ENCODE measurements around the gene ZNF100.
A peak's percentile ranks its signal among the peaks of the same experiment; 100 is the strongest.
"Not testable (repeated sequence)": the region's sequence is repeated elsewhere in the genome, so short reads cannot be mapped to it uniquely, and the experiment has no call there.

Gene ZNF100

DNA sequence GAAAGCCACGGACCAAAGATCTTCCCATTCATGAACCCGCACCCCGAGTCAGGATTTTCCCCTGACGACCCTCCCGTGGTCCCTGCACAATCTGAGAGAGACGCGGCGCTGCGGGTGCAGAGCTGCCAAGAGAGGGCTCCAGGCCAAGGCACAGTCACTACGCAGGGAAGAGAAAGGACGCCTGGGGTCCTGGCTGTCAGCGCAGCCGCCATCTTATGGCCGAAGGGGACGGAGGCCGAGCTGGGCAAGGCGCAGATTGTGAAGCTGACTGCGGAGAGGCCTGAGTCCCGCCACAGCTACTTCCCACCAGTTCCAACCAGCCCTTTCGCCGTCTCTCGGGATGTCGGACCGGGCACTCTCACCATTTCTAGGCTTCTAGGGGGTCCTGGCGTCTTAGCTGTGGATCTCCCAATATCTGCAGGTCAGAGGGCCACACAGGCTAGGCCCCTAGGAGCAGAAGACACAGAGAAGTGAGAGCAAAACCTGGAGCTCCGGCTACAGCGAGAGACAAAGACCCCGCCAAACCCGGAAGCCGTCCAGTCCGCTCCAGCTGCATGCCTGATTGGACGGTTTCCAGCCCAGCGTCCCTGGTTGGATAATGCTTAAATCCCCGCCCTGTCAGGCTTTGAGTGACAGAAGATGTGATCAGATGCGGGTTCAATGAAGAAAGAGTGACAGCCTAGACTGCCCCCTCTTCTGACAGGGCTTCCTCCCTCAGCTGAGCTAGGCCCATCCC lies at the start of gene ZNF100:
ZNF100 (minus strand) TSS at position 515 of the 736 bp plus-strand sequence; CDS start at position 365, 150 bp downstream.
- DNase-seq = peak; percentile 87

DNA sequence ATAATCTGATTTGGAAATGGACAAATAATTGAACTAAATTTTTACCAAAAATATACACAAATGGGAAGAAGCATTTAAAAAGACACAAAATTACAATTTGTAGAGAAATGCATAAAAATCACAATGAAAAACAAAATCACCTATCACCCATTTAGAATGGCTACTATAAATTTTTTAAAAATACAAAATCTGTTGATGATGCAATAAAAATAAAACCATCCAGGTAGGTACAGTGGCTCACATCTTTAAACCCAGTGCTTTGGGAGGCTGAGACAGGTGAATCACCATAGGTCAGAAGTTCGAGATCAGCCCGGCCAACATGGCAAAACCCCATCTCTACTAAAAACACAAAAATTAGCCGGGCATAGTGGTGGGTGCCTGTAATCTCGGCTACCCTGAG lies 45.1 kb upstream of the ZNF100 start:
- DNase-seq = no peak

DNA sequence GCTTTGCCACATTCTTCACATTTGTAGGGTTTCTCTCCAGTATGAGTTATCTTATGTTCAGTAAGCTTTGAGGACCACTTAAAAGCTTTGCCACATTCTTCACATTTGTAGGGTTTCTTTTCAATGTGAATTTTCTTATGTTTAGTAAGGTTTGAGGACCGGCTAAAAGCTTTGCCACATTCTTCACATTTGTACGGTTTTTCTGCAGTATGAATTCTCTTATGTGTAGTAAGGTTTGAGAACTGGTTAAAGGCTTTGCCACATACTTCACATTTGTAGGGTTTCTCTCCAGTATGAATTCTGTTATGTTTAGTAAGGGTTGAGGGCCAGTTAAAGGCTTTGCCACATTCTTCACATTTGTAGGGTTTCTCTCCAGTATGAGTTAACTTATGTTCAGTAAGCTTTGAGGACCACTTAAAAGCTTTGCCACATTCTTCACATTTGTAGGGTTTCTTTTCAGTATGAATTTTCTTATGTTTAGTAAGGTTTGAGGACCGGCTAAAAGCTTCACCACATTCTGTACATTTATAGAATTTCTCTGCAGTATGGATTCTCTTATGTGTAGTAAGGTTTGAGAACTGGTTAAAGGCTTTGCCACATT lies 41.1 kb upstream of the ZNF100 start:
- not testable (repeated sequence) for DNase-seq

DNA sequence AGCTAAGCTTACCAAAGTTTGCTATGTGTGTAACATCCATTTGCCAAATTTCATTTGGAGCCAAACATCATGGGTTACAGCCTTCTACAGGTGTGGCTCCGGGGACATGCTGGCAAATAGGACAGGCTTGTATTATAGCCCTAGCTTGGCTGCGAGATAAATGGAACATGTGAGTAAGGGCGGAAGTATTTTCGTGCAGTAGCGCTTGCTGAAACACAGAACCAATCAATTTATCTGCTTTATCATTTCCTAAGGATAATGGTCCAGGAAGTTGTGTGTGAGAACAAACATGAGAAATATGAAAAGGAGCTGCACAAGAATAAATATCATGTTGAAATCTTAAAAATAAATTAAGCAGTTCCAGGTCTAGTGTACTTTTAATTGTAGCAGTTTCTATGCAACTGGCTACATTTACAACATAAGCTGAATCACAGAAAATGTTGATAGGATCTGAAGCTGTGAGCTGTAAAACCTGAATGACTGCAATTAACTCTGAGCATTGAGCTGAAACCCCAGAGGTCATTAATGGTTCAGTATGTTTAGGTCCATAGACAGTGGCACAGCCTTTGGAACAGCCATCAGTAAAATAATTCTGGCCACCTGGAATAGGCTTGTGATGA lies 22.2 kb upstream of the ZNF100 start:
- no peak for DNase-seq

DNA sequence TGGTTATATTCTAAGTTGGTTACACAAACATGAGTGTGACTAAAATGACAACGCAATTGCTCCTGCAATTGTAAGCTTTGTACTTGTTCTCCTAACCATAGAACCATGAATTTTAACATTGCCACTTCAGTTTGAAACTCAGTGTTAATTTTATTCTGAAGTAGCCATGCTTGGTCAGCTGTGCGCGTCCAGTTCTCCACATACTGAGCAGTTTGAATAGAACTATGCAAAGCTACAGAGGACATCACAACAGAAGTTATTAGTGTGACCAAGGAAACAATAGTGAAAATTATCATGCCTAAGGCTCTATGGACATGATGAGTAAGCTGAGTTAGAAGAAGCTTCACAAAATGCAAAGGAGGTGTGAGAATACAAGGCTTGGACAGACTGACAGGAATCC lies 19.6 kb upstream of the ZNF100 start:
- DNase-seq = no peak

DNA sequence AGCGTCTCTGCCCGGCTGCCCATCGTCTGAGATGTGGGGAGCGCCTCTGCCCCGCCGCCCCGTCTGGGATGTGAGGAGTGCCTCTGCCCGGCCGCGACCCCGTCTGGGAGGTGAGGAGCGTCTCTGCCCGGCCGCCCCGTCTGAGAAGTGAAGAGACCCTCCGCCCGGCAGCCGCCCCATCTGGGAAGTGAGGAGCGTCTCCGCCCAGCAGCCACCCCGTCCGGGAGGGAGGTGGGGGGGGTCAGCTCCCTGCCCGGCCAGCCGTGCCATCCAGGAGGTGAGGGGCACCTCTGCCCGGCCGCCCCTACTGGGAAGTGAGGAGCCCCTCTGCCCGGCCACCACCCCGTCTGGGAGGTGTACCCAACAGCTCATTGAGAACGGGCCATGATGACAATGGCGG lies 8.4 kb upstream of the ZNF100 start:
- not testable (repeated sequence) for DNase-seq

DNA sequence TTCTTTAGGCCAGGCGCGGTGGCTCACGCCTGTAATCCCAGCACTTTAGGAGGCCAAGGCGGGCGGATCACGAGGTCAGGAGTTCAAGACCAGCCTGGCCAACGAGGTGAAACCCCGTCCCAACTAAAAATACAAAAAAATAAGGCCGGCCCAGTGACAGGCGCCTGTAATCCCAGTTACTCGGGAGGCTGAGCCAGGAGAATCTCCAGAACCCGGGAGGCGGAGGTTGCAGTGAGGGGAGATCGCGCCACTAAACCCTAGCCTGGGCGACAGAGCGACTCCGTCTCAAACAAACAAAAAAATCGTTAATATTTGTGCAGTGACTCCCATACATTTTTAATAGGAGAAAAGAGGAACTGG lies 694 bp downstream of the ZNF100 start:
- DNase-seq = not testable (repeated sequence)

DNA sequence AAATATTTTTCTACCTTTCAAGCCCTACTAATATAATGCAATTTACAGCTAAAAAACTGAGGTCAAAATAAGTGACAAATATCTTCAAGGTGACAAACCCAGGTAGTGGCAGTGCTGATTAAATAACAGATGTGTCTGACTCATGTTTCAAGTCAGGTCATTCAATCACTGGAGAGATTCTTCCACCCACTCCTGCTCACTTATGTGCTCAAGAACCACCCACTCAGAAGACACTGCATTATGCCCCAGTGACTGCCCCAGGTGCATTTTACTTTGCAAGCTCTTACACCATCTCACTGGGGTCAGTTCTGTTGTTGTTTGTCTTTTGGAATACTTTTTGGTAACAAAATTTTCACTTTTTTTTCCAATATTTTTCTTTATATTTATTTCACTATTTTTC lies 2.2 kb downstream of the ZNF100 start:
- peak; percentile 9 for DNase-seq

DNA sequence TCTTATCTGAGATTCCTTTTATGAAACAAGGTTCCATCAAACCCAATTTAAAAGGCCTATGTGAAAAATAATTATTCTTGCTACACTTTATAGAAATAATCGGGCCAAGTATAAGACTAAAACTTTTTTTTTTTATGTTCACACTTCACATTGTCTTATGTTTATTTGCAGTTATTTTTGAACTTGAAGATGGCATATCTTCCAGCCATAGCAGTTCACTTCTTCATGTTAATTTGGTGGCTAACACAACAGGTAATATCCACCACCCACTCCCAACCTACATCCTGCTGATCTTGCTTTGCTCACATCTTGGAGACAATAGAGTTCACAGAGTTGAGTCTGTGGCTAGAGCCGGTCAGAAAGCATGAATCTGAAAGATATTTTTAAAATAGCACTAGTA lies 5.8 kb downstream of the ZNF100 start:
- not testable (repeated sequence) for DNase-seq

DNA sequence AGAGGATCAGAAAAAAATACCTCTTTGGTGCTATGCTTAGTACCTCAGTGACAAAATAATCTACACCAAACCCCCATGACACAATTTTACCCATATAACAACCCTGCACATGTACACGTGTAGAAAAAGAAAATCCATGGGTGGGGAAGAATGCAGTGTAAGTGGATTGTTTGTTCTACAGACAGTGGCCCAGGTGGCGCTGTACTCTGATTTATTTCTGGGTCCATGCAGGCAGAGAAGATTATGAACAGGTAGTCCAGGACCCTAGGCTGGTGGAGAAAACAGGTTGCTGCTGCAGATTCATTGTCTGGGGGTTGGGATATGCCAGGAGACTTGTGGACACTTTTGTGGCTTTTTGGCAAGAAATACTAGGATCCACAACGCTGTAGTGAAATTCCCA lies 9.1 kb downstream of the ZNF100 start:
- DNase-seq = no peak

DNA sequence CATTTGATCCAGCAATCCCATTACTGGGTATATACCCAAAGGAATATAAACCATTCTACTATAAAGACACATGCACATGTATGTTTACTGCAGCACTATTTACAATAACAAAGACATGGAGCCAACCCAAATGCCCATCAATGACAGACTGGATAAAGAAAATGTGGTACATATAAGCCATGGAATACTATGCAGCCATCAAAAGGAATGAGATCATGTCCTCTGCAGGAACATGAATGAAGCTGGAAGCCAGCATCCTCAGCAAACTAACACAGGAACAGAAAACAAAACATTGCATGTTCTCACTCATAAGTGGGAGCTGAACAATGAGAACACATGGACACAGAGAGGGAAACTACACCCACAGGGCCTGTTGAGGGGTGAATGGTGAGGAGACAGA lies 11.8 kb downstream of the ZNF100 start:
- DNase-seq = not testable (repeated sequence)

DNA sequence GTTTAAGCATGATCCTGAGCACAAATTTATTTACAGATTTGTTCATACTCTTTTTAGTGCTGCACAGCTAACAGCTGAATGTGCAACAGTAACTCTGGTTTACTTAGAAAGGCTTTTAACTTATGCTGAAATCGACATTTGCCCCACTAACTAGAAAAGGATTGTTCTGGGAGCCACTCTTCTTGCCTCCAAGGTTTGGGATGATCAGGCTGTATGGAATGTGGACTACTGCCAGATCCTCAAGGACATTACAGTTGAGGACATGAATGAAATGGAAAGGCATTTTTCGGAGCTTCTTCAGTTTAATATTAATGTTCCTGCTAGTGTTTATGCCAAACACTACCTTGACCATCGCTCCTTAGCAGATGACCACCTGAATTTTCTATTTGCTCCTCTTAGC lies 16.0 kb downstream of the ZNF100 start:
- no peak for DNase-seq

DNA sequence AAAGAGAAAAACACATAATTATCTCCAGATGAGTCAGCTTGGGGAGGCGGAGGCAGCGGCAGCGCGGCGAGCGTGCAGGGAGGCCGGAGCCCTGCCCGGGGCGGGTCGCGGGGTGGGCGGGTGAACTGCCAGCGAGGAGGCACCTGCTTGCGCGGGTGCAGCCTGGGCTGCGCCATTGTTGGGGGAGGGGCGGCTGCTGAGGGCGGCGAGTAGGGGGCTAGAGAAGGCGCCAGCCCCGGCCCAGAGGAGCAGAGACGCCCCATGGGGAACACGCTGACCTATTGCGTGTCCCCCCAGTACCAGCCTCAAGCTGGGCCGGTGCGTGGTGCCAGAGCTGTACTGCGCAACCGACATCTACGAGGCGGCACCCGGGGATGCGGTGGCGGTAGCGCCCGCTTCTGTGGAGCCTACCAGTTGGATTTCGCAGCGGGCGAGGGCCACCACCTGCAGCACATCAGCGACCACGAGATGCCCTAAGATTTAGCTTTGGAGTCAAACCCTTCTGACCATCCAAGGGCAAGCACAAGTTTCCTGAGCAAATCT lies 16.7 kb downstream of the ZNF100 start:
- no peak for DNase-seq

DNA sequence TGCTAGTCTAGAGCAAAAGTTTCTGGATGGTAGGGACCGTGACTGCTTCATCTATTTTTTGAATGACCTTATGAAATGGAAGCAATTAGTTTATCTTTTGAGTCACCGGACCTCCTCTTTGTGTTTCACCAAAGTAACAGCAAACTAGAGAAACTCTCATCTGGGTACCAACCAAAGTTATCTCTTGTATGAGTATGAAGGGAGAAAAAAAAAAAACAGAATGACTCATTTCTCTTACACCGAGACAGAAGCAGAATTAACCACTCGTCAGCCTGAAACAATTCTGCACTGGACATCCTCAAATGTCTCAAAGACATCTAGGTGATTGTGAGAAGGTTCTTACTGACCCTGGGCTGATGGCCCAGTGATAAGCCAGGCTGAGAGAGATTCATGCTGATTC lies 18.3 kb downstream of the ZNF100 start:
- DNase-seq = no peak

DNA sequence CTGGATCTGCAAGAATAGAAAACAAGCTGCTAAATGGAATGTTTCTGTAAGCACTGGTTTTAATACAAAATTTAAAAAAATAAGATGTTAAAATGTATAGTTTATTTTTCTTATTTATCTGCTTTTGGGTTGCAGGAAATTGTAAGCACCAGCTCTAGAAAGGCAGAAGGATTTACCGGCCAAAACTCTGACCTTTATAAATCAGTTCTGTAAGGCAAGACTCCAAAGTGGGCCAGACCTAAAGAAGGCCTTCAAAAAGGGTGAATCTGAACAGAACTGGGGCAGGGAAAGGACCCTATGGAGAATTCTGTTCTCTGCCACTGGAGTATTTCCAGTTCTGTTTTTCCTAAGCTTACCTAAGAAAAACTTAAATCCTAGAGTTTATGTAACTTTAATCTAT lies 19.3 kb downstream of the ZNF100 start:
- DNase-seq = no peak

DNA sequence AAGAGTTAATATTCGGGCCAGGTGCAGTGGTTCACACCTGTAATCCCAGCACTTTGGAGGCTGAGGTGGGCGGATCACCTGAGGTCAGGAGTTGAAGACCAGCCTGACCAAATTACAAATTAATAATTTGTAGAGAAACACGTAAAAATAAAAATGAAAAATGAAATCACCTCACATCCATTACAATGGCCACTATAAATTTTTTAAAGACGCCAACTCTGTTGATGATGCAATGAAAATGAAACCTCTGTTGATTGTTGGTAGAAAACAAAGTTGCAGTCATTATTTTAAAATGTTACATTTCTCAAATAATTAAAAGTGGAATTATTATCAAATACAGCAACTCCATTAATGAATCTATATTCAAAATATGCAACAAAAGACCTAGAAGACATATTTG lies 26.8 kb downstream of the ZNF100 start:
- DNase-seq = no peak

DNA sequence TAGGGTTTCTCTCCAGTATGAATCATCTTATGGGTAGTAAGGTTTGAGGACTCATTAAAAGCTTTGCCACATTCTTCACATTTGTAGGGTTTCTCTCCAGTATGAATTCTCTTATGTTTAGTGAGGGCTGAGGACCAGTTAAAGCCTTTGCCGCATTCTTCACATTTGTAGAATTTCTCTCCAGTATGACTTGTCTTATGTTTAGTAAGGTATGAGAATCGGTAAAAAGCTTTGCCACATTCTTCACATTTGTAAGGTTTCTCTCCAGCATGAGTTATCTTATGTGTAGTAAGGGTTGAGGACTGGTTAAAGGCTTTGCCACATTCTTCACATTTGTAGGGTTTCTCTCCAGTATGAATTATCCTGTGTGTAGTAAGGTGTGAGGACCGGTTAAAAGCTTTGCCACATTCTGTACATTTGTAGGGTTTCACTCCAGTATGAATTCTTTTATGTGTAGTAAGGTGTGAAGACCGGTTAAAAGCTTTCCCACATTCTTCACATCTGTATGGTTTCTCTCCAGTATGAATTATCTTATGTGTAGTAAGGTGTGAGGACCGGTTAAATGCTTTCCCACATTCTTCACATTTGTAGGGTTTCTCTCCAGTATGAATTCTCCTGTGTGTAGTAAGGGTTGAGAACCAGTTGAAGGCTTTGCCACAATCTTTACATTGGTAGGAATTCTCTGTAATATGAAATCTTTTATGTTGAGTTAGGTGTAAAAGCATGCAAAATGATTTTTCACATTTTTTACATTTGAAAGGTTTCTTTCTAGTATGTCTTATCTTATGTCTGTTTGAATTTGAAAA lies 40.2 kb downstream of the ZNF100 start:
- not testable (repeated sequence) for DNase-seq

DNA sequence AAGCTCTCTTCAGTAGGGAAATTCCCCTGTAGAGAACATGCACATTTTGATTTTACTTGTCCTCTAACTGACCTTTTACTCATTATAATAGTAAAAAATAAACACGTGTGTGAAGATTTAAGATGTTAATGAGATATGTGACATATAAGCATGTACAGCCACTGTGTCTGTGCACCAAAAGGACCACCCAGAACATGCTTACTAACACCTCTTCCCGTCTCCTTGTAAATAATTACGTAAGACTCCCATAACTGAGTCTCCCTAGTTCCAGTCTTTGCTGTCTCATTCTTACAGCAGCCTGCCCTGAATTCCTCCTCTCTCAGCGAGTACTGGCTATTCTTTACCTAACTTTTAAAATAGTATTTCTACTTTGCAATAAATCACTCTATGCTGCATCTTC lies 53.6 kb downstream of the ZNF100 start:
- DNase-seq = no peak

DNA sequence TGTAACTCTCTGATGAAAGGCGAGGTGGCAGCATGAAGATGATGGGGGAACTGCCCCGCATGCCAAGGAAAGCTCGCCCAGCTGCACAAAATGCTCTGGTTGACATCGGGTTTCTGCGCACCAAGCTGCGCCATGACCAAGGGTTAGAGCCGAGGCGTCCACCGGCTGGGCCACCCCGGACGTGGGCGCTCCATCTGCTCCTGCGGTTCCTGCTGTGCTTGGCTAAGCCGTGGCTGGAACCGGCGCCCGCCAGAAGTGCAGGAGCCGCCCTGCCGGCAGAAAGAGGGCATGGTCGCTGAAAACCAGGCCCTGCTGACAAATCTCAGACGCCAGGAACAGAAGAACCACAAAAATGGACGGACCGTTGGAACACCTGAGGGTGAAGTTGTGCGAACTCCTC lies 57.9 kb downstream of the ZNF100 start:
- DNase-seq = no peak

DNA sequence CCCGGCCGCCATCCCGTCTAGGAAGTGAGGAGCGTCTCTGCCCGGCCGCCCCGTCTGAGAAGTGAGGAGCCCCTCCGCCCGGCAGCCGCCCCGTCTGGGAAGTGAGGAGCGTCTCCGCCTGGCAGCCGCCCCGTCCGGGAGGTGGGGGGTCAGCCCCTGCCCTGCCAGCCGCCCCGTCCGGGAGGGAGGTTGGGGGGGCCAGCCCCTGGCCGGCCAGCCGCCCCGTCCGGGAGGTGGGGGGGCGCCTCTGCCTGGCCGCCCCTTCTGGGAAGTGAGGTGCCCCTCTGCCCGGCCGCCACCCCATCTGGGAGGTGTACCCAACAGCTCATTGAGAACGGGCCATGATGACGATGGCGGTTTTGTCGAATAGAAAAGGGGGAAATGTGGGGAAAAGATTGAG lies 59.5 kb downstream of the ZNF100 start:
- not testable (repeated sequence) for DNase-seq

DNA sequence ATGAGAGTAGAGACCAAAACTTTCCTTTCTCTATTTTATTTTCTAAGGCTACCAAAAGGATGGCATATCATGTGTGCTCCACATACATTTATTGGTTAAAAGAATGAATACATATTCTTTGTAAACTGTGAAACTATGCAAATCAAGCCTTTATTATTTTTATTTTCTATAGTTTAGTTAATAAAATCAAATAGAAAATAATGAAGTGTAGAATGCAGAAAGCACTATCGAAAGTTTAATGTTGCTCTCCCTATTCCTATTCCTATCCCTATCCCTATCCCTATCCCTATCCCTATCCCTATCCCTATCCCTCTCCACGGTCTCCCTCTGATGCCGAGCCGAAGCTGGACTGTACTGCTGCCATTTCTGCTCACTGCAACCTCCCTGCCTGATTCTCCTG lies 60.3 kb downstream of the ZNF100 start:
- DNase-seq = no peak

DNA sequence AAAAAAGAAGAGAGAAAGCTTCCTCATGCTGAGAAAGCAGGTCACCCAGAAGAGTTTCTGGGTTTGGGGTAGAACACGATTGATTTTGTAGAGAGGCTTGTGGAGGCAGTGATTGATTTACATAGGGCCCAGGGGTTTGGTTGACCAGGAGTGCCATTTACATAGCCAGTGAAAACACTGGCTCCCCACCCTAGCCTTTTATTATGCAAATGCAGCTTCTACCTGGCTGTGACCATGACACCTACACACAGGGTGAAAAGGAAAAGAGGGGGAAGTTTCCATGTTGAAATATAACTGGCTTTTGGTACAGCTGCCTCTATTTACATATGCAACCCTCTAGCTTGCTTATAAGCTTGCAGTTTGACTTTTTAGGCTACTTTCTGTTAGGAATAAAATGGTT lies 62.0 kb downstream of the ZNF100 start:
- no peak for DNase-seq

DNA sequence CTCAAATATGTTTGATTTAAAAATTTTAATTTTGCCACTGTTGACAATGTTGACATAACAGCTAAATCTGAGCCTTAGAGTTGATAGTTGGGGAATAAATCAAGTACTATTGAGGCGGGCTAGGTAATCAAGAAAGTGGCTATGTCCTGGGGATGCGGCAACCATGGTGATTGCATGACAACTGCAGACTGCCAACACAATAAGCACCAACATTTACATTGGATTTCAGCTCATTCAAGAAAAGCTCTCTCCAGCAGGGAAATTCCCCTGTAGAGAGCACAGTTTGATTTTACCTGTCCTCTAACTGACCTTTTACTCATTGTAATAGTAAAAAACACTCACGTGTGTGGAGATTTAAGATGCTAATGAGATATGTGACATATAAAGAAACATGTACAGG lies 63.1 kb downstream of the ZNF100 start:
- DNase-seq = no peak

Data from activated naive CD4-positive, alpha-beta T cell treated with Interleukin-2 at 50 U/mL for 16 hours (primary cell).